K562 (cell line): ENCODE results near the gene EDEM2. TPM values are rescaled to one million over a fixed set of nuclear protein-coding genes. Genes with fewer than 3 reads are reported as not detected.

Source experiments
- CCAR2 ChIP-seq: fragments of 200-400 bp; formaldehyde crosslinking; IDR thresholded peaks from 2 replicates; pipeline ENCODE4 v1.6.1; 2017; ENCODE audit warnings: mild to moderate bottlenecking, low read depth, low read length
- ETV1 ChIP-seq: fragments of 450-650 bp; conservative IDR thresholded peaks from 2 replicates; pipeline ENCODE4 v1.6.1; 2016; ENCODE audit warnings: missing genetic modification characterization, control low read depth, low read depth, missing compliant biosample characterization
- MED1 ChIP-seq: sonication (generic); formaldehyde crosslinking; IDR thresholded peaks from 2 replicates; pipeline ENCODE4 v1.8.1; 2023; ENCODE audit warnings: missing genetic modification reagents, borderline replicate concordance
- NR2C1 ChIP-seq, 2 experiments: fragments of 450-650 bp; IDR thresholded peaks; 2 replicates each; pipeline ENCODE4 v1.6.1; 2017; ENCODE audit warnings: mild to moderate bottlenecking in 2 of 2, antibody characterized with exemption in 1 of 2, inconsistent platforms in 1 of 2, missing compliant biosample characterization in 1 of 2, missing genetic modification characterization in 1 of 2
- POLR2B ChIP-seq: fragments of 450-650 bp; IDR thresholded peaks from 2 replicates; pipeline ENCODE4 v1.6.1; 2018; ENCODE audit warnings: low read depth; ENCODE audit not compliant: partially characterized antibody
- RBBP5 ChIP-seq: fragments of 200-600 bp; sonication (generic); IDR thresholded peaks from 2 replicates; pipeline ENCODE4 v1.6.1; 2012; ENCODE audit warnings: borderline replicate concordance, mild to moderate bottlenecking, low read length, control low read depth, inconsistent platforms; ENCODE audit not compliant: insufficient read depth, poor library complexity, severe bottlenecking
- SRSF3 ChIP-seq: fragments of 200-400 bp; formaldehyde crosslinking; IDR thresholded peaks from 2 replicates; pipeline ENCODE4 v1.6.1; 2016; ENCODE audit warnings: mild to moderate bottlenecking, low read length, moderate library complexity; ENCODE audit not compliant: insufficient read depth
- TEAD1 ChIP-seq, 2 experiments: fragments of 450-650 bp in 1 of 2; sonication (generic) in 1 of 2; formaldehyde crosslinking; IDR thresholded peaks; 2 replicates each; pipeline versions ENCODE4 v1.4.0 to v1.8.0; 2020 to 2022; ENCODE audit warnings: mild to moderate bottlenecking in 2 of 2, missing genetic modification reagents in 1 of 2
- polyA plus RNA-seq, 8 experiments: library from polyadenylated mRNA; depleted of rRNA in 4 of 8; stranded (reverse) in 5 of 8; unstranded in 3 of 8; fragments of >200 nt; fragmentation: Nextera tagmentation in 2 of 8; fragmentation: Illumina TruSeq in 1 of 8; extraction: Ambion mirVana in 2 of 8; extraction: Trizol in 1 of 8; gene quantifications; 2 replicates each; pipeline versions ENCODE4 v1.2.1 to v1.2.3, GENCODE V29; 2011 to 2014; ENCODE audit warnings: inconsistent platforms in 1 of 8, missing spikeins in 1 of 8
- total RNA-seq, 7 experiments: library from RNA; depleted of rRNA in 6 of 7; stranded (reverse); fragments of >200 nt in 6 of 7; fragmentation: Illumina TruSeq in 2 of 7; extraction: Trizol in 2 of 7; gene quantifications; 2 replicates each; pipeline versions ENCODE4 v1.2.1 to v1.2.3, GENCODE V29; 2011 to 2021; ENCODE audit warnings: low replicate concordance in 1 of 7
- TF ChIP-seq, protein P1 (sequence below): fragments of 450-650 bp; IDR thresholded peaks from 2 replicates; pipeline ENCODE4 v1.6.1; 2017; ENCODE audit warnings: mild to moderate bottlenecking, moderate library complexity
- TF ChIP-seq, protein P2 (sequence below), 2 experiments: fragments of 450-650 bp; formaldehyde crosslinking in 1 of 2; IDR thresholded peaks; 2 replicates each; pipeline versions ENCODE4 v1.4.0 to v1.6.1; 2014 to 2020; ENCODE audit warnings: mild to moderate bottlenecking in 2 of 2, borderline replicate concordance in 1 of 2, low read depth in 1 of 2
- TF ChIP-seq, protein P3 (sequence below): fragments of 450-650 bp; IDR thresholded peaks from 2 replicates; pipeline ENCODE4 v1.6.1; 2017; ENCODE audit warnings: antibody characterized with exemption
- TF ChIP-seq, protein P4 (sequence below): fragments of 450-650 bp; conservative IDR thresholded peaks from 2 replicates; pipeline ENCODE4 v1.6.1; 2016; ENCODE audit warnings: missing genetic modification characterization, low read depth, mild to moderate bottlenecking, control low read depth, missing compliant biosample characterization

EDEM2 gene
- total and polyA plus RNA-seq, 9 of the 15 experiments (the other 6 are each of a cell fraction or from before 2014, with no cell fraction given): 6.9 to 11.0 (median 9.7) TPM

DNA sequence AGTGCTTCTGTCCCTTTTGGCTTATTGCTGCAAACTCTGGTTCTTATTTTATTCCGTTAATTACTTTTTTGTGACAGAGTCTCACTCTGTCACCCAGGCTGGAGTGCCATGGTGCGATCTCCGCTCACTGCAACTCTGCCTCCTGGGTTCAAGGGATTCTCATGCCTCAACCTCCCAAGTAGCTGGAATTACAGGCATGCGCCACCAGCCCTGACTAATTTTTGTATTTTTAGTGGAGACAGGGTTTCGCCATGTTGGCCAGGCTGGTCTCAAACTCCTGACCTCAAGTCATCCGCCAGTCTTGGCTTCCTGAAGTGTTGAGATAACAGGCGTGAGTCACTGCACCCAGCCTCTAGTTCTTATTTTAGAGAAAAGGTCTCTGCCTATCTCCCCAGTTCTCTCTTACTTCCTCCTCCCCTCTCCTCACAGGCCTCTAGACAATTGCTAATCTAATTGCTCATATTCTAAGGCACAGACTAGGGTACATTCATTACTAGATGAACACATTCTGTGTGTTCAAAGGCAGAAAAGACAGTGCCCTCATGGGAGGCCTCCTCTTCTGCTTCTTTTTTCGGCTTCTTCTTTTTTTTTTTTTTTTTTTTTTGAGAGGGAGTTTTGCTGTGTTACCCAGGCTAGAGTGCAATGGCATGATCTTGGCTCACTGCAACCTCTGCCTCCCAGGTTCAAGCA, 27.0 kb downstream of the EDEM2 start (continued):
- peak; percentile 44 for TF ChIP-seq RBBP5
- no peak for TF ChIP-seq MED1 (CRISPR knock-in tag)
- peak; percentile 44 to 58; a peak in 2 of 4 replicates for TF ChIP-seq TEAD1 (CRISPR knock-in tag; IDR thresholded peaks at IDR 0.05)
- 0 out of 2 replicates have a peak, but pooled peaks have one; percentile 51 for TF ChIP-seq NR2C1 (IDR thresholded peaks at IDR 0.05)
- peak; percentile 78 for TF ChIP-seq NR2C1 (tag; IDR thresholded peaks at IDR 0.05)
- TF ChIP-seq, protein P1, sequence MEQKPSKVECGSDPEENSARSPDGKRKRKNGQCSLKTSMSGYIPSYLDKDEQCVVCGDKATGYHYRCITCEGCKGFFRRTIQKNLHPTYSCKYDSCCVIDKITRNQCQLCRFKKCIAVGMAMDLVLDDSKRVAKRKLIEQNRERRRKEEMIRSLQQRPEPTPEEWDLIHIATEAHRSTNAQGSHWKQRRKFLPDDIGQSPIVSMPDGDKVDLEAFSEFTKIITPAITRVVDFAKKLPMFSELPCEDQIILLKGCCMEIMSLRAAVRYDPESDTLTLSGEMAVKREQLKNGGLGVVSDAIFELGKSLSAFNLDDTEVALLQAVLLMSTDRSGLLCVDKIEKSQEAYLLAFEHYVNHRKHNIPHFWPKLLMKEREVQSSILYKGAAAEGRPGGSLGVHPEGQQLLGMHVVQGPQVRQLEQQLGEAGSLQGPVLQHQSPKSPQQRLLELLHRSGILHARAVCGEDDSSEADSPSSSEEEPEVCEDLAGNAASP: no peak
- no peak for TF ChIP-seq SRSF3
- TF ChIP-seq, protein P2, sequence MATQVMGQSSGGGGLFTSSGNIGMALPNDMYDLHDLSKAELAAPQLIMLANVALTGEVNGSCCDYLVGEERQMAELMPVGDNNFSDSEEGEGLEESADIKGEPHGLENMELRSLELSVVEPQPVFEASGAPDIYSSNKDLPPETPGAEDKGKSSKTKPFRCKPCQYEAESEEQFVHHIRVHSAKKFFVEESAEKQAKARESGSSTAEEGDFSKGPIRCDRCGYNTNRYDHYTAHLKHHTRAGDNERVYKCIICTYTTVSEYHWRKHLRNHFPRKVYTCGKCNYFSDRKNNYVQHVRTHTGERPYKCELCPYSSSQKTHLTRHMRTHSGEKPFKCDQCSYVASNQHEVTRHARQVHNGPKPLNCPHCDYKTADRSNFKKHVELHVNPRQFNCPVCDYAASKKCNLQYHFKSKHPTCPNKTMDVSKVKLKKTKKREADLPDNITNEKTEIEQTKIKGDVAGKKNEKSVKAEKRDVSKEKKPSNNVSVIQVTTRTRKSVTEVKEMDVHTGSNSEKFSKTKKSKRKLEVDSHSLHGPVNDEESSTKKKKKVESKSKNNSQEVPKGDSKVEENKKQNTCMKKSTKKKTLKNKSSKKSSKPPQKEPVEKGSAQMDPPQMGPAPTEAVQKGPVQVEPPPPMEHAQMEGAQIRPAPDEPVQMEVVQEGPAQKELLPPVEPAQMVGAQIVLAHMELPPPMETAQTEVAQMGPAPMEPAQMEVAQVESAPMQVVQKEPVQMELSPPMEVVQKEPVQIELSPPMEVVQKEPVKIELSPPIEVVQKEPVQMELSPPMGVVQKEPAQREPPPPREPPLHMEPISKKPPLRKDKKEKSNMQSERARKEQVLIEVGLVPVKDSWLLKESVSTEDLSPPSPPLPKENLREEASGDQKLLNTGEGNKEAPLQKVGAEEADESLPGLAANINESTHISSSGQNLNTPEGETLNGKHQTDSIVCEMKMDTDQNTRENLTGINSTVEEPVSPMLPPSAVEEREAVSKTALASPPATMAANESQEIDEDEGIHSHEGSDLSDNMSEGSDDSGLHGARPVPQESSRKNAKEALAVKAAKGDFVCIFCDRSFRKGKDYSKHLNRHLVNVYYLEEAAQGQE (IDR thresholded peaks at IDR 0.05; ENCODE audit: borderline replicate concordance): peak; percentile 4; the same call in 1 of the 2 replicates
- TF ChIP-seq, protein P2 (CRISPR knock-in tag; IDR thresholded peaks at IDR 0.05; ENCODE audit: low read depth): 0 out of 2 replicates have a peak, but pooled peaks have one; percentile 73
- TF ChIP-seq ETV1: peak; percentile 91
- TF ChIP-seq POLR2B: no peak
- TF ChIP-seq CCAR2: no peak
- TF ChIP-seq, protein P3, sequence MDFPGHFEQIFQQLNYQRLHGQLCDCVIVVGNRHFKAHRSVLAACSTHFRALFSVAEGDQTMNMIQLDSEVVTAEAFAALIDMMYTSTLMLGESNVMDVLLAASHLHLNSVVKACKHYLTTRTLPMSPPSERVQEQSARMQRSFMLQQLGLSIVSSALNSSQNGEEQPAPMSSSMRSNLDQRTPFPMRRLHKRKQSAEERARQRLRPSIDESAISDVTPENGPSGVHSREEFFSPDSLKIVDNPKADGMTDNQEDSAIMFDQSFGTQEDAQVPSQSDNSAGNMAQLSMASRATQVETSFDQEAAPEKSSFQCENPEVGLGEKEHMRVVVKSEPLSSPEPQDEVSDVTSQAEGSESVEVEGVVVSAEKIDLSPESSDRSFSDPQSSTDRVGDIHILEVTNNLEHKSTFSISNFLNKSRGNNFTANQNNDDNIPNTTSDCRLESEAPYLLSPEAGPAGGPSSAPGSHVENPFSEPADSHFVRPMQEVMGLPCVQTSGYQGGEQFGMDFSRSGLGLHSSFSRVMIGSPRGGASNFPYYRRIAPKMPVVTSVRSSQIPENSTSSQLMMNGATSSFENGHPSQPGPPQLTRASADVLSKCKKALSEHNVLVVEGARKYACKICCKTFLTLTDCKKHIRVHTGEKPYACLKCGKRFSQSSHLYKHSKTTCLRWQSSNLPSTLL: 0 out of 2 replicates have a peak, but pooled peaks have one; percentile 18
- TF ChIP-seq, protein P4, sequence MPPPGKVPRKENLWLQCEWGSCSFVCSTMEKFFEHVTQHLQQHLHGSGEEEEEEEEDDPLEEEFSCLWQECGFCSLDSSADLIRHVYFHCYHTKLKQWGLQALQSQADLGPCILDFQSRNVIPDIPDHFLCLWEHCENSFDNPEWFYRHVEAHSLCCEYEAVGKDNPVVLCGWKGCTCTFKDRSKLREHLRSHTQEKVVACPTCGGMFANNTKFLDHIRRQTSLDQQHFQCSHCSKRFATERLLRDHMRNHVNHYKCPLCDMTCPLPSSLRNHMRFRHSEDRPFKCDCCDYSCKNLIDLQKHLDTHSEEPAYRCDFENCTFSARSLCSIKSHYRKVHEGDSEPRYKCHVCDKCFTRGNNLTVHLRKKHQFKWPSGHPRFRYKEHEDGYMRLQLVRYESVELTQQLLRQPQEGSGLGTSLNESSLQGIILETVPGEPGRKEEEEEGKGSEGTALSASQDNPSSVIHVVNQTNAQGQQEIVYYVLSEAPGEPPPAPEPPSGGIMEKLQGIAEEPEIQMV (tag): peak; percentile 60; the same call in 1 of the 2 replicates
